SK-MEL-5 (cell line): ENCODE data around the gene RACK1. TPM values are rescaled to one million over a fixed set of nuclear protein-coding genes. Genes with fewer than 3 reads are reported as not detected.

Source experiments
- DNase-seq: peaks from one replicate; pipeline ENCODE4 v3.0.0-alpha.2; 2016; ENCODE audit warnings: low read depth, low spot score
- in situ Hi-C: cut with HindIII; loops from 2 replicates; pipeline ENCODE4 v1.10.0; 2016; ENCODE audit warnings: low sequenced_read_pairs, high pct_unique_total_duplicates, low pct_unique_long_range_greater_than_20kb
- total RNA-seq: library from RNA; depleted of rRNA; stranded (reverse); fragments of >200 nt; shearing (Covaris generic); gene quantifications from 2 replicates; pipeline ENCODE4 v1.2.3, GENCODE V29; 2014

RACK1 gene
- total RNA-seq, 1 experiment from 2014 or later, result 4,118 TPM

GRCh38 chr5:181261320-181262049, 17.8 kb upstream of the RACK1 start:
- peak; percentile 63 for DNase-seq
- in situ Hi-C loops, result no loop called here

- DNase-seq, result peak; percentile 85
- in situ Hi-C loops, result no loop called here
These were observed 17.1 kb upstream of the RACK1 start, which contains the start of gene TRIM52 for GRCh38 chr5:181260720-181261319. Gene TRIM52, minus strand, starts transcription at chr5:181261143. Its CDS starts 330 bp downstream, at chr5:181260813.

- in situ Hi-C loops, result no loop called here
- DNase-seq, result no peak
These were observed 16.4 kb upstream of the RACK1 start for GRCh38 chr5:181259974-181260719.

GRCh38 chr5:181259283-181259682, 15.6 kb upstream of the RACK1 start:
- DNase-seq, result no peak
- in situ Hi-C loops, result no loop called here

GRCh38 chr5:181258576-181258975, 14.9 kb upstream of the RACK1 start:
- in situ Hi-C loops, result no loop called here
- no peak for DNase-seq

GRCh38 chr5:181255836-181256578, 12.3 kb upstream of the RACK1 start:
- DNase-seq, result no peak
- in situ Hi-C loops, result no loop called here

- no peak for DNase-seq
- in situ Hi-C loops, result no loop called here
These were observed 11.6 kb upstream of the RACK1 start for GRCh38 chr5:181255276-181255675.

GRCh38 chr5:181248277-181248676, 4.6 kb upstream of the RACK1 start:
- in situ Hi-C loops, result no loop called here
- peak; percentile 46 for DNase-seq

- in situ Hi-C loops, result no loop called here
- DNase-seq, result peak; percentile 81
These were observed 2.8 kb upstream of the RACK1 start for GRCh38 chr5:181246276-181247049.

GRCh38 chr5:181245427-181246275, 1.9 kb upstream of the RACK1 start:
- DNase-seq, result no peak

GRCh38 chr5:181243018-181243563, 615 bp downstream of the RACK1 start:
- DNase-seq, result no peak
- in situ Hi-C loops, result no loop called here

More at GRCh38 chr5:181245427-181246275, 1.9 kb upstream of the RACK1 start:
- in situ Hi-C loops, result no loop called here

- DNase-seq, result no peak
- in situ Hi-C loops, result no loop called here
These were observed 1.7 kb downstream of the RACK1 start for GRCh38 chr5:181242031-181242451.

GRCh38 chr5:181241393-181241975, 2.2 kb downstream of the RACK1 start:
- in situ Hi-C loops, result no loop called here
- peak; percentile 85 for DNase-seq

- DNase-seq, result no peak
- in situ Hi-C loops, result no loop called here
These were observed 4.5 kb downstream of the RACK1 start for GRCh38 chr5:181239062-181239663.

GRCh38 chr5:181237729-181238385, 5.8 kb downstream of the RACK1 start:
- DNase-seq, result no peak
- in situ Hi-C loops, result no loop called here
